Ecto neural progenitor cell (in vitro differentiated cells): Measurements from ENCODE around the gene ANGPTL8.

Experiments used
- DNase-seq: peaks from one replicate; pipeline ENCODE4 v3.0.0-alpha.2; 2018; ENCODE audit warnings: low spot score

The ANGPTL8 gene

DNA sequence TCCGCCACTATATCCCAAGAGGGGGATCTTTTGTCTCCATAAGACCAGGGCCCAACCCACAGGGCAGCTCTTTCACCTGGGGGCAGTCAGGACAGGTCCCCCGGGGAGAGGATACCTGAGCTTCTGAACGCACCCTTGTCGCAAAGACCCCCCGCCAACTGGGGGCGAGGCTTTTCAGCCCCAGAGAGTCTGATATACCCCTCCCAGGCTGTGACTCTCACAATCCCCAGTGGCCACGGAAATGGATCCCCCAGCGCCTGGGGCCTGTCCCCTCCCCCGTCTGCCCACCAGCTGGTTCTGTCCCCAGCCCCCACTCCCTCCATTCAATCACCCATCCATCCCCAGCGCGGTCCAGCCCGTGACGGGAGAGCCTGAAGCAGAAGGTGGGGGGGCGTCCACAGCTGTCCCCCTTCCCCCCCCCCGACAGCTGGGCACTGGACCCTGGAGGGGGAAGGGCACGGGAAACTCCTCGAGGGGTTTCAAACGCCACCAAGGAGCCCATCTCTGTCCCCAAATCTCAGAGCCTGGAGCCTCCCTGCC is 22.1 kb downstream of the ANGPTL8 start:
- peak; percentile 59 for DNase-seq

DNA sequence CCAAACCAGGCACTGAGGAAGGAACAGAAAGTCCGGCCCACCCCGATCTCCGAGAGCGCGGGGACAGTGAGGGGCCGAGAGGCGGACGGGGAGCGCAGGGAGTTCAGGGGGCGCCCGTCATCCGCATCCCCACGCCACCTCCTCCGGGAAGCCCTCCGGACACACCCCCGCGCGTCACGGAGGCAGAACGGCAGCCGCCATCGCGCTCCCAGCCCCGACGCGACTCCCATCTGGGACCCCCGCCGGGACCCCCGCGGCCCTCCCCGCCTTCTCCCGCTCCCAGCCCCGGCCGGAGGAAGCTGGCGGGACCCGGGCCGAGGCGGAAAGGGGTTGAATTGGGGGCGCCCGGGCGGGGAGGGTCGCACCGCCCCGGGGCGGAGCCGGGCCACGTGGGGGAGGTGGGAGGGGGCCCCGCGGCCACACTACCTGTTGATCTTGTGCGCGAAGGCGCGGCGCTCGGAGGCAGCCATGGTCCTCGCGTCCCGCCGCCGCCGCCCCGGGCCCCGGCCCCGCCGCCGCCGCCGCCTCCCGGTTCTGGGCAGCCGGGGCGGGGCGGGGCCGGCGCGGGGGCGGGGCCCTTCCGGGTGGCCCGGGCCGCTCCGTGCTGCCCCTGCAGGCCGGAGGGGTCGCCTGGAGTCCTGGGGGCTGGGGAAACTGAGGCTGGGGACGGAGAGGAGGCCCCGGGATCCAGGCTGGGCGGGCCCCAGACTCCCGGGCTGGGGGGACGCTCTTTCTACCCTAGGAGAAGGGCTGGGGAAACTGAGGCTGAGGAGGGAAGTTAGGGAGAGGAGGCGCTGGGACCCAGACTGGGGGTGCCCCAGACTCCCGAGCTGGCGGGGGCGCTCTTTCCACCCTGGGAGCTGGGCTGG is 22.8 kb downstream of the ANGPTL8 start, which contains the start of gene DOCK6:
Gene DOCK6, minus strand, starts transcription at position 554 of the 869 bp plus-strand sequence. Its CDS starts 84 bp downstream, at position 470.
- peak; percentile 79 for DNase-seq

DNA sequence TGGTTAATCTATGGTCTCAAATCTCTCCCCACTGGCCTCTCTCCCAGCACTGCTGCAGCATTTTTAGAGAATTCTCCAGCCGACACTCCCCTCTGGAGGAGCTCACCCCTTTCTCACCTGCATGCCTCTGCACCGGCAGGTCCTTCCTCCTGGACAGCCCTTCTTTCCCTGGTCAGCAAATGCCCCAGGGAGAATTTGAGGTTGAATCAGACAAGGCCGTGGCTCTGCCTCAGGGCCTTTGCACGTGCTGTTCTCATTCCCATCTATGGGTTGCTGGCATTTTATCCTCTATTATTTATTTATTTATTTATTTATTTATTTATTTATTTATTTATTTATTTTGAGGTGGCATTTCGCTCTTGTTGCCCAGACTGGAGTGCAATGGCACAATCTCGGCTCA is 24.3 kb downstream of the ANGPTL8 start:
- DNase-seq: no peak

DNA sequence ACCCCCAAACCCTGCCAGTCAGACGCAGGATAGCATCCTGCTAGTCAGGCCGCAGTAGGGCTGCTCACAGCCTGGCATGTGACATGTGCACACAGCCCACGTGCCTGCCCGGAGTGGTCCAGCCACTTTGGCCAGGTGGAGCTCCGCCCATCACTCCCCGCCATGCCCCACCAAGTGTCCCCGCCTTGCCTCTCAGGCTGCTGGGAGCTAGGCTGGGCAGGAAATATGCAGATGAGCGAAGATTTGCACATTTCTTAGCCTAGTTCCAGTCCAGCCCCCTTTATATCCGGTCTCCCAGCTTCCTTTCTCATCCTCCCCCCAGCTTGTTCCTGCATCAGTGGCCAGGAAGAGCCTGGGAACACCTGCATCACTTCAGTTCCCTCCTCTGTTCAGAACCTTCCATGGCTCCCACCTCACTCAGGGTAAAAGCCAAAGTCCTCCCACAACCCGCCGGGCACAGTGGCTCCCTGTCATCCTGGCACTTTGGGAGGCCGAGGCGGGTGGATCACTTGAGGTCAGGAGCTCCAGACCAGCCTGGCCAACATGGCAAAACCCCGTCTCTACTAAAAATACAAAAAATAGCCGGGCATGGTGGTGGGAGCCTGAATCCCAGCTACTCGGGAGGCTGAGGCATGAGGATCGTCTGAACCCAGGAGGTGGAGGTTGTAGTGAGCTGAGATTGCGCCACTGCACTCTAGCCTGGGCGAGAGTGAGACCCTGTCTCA is 25.2 kb downstream of the ANGPTL8 start:
- DNase-seq: no peak

DNA sequence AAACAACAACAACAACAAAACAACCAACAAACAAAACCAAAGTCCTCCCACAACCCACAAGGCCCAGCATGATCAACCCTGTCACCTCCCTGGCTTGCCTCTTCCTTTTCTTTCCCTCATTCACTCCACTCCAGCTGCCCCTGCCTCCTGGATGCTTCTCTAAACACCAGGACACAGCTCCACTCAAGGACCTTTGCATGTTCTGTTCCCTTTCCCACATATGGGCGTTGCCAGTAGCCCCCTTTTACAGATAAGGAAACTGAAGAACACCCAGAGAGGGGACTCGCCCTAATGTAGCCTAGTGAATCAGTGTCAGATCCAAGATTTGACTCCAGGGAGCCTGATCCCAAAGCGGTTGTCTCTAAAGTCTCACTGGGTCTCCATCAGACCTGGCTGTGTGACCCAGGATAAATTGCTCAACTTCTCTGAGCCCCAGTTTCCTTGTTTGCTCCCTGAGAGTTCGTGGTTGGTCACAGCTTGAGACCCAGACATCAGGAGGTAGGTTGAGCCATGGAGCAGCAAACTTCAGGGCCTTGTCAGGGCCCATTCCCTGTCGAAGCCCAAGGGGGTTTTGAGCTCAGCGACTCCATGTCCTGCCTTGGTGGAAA is 25.9 kb downstream of the ANGPTL8 start:
- no peak for DNase-seq

DNA sequence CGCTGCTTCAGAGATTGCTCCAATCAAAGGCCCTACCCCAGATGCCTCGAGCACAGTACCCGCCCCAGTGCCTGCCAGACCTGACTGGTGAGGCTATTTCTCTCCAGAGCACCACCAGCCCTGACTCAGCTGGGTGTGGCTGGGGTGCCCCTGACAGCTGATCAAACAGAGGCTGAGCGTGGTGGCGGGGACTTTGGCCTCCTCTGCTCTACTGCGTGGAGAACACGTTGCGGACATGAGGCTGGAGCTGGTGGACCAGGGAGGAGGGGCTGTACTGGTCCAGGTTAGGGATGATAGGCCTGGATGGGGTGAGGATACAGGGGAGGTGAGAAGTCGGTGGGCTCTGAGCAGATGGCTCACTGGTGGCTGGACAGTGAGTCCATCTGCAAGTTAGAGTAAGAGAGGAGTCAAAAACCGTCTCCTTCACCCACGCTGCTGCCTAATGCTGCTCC is 26.4 kb downstream of the ANGPTL8 start:
- DNase-seq: no peak

DNA sequence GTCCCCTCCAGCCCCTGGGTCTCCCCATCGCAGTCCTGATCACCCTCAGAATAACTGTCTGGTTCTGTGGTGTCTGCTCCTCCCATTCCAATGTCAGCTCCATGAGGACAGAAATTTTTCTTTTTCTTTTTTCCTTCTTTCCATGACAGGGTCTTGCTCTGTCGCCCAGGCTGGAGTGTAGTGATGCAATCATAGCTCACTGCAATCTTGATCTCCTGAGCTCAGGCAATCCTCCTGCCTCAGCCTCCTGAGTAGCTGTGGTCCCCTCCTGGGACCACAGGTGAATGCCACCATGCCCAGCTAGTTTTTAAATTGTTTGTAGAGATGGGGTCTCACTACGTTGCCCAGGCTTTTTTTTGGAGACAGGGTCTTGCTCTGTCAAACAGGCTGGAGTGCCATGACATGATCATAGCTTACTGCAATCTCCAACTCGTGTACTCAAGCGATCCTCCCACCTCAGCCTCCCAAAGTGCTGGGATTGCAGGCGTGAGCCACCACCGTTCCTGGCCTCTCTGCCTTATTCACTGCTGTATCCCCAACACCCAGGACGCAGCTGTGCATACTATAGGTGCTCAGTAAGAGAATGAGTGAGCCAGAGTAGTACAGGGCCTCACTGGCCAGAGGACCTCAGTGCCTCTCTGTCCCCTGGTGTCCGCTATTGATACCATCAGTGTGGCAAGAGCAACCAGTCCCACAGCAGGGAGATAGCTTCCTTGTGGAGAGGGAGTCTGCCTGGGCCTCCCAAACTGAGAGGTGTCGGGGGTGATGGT is 28.1 kb downstream of the ANGPTL8 start:
- no peak for DNase-seq

DNA sequence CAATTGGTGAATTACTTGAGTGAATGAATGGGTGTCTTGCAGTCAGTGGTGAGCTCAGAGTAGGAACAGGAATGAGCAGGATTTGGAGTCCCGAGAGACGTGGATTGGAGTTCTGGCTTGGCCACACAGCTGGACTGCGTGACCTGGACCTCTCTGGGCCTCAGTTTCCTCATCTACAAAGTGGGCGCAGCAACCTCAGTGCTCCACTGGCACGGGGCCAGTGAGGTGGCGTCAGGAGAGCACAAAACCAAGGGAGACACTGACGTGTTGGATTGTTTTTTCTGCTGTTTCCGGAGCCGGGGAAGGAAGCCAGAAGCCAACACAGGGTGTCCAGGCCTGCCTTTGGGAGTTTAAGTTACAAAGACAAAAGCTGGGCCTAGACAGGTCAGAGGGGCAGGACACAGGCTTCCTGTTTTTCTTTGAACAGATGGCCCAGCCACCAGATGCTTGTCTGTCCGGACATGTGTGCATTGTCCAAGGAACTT is 29.4 kb downstream of the ANGPTL8 start:
- DNase-seq: no peak

DNA sequence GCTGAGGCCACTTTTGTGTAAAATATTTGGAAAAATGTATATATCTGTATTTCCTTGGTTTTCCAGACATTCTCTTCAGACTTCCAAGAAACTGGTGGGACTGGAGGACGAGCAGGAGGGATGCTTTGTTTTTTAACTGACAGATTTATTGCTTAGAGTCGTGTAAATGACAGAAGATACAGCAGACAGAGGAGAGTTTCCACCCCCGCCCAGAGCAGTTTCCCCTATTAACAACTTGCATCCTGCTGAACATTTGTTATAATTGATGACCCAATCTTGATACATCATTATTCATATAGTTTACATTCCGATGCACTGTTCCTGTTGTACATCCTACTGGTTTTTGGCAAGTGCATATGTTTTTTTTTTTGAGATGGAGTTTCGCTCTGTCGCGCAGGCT is 30.0 kb downstream of the ANGPTL8 start:
- no peak for DNase-seq

DNA sequence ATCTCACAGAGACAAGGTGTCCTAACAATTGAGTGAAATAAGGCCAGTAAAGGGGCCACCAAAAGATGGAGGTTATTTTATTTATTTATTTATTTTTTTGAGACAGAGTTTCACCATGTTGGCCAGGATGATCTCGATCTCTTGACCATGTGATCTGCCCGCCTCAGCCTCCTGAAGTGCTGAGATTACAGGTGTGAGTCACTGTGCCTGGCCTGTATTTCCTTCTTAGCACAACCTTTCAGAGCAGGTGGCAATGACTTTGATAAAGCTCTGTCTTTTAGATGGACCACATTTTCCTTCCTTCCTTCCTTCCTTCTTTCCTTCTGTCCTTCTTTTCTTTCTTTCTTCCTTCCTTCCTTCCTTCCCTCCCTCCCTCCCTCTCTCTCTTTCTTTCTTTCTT is 33.9 kb downstream of the ANGPTL8 start:
- DNase-seq: no peak

DNA sequence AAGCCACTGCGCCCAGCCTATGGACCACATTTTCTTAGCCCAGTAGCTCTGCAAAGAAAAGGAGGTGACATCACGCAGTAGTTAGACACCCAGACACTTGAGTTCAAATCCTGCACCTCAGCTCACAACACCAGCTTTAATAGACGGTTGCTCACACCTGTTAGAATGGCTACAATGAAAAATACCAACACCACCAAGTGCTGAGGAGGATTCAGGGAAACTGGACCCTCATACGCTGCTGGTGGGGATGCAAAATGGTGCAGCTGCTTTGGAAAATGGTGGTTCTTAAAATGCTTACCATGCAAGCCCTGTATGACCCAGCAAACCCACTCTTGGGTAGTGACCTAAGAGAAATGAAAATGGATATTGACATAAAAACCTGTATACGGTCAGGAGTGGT is 34.6 kb downstream of the ANGPTL8 start:
- no peak for DNase-seq

DNA sequence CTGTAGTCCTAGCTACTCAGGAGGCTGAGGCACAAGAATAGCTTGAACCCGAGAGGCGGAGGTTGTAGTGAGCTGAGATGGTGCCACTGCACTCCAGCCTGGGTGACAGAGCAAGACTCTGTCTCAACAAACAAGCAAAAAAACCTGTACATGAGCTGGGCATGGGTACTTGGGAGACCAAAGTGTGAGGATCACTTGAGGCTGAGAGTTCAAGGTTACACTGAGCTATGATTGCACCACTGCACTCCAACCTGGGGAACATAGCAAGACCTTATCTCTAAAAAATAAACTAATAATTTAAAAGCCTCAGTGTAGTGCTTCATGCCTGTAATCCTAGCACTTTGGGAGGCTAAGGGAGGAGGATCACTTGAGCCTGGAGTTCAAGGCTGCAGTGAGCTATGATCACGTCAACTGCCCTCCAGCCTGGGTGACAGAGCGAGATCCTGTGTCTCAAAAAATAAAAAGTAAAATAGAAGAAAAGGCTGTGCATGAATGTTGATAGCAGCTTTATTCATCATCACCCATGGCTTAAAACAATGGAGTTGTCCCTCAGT is 35.2 kb downstream of the ANGPTL8 start:
- DNase-seq: no peak

DNA sequence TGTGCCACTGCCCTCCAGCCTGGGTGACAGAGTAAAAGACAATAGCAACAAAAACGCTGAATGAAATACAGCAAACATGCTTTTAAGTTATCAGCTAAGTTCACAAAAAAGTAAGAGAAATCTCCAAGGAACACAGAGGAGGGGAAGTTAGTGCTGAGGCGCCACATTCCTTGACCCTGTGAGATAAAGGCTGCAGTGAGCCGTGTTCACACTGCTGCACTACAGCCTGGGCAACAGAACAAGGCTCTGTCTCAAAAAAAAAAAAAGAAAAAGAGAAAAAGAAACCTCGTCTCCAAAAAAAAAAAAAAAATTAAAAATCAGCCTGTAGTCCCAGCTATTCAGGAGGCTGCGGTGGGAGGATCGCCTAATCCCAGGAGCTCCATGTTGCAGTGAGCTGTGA is 39.3 kb downstream of the ANGPTL8 start:
- DNase-seq: no peak

DNA sequence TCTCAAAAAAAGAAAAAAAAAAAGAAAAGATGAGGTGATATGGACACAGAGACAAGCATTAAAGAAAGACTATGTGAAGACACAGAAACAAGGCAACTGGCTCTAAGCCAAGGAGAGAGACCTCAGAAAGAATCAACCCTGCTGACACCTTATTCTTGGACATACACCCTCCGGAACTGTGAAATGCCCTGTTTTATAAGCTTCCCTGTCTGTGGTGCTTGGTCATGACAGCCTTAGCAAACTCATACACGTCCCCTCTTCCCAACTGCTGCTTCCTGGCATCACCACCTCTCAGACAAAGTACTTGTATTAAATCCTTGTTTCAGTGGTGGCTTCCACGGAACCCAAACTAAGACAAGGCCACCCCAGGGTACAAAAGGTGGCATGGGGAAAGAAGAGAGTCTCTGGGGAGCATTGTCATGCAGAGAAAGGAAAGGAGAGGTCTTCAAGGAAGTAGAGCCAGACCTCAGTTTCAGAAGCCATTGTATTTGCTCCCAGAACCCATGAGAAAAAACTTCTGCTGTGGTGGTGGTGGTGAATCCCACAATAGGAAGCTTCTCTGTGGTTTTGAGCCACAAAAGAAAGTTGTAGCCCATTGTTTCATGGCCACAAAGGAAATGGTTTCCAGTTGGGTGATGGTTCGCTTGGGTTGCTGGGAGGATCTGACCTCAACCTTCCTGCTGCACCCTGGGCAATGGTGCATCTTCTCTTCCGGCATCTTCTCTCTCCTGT is 40.3 kb downstream of the ANGPTL8 start:
- DNase-seq: no peak

DNA sequence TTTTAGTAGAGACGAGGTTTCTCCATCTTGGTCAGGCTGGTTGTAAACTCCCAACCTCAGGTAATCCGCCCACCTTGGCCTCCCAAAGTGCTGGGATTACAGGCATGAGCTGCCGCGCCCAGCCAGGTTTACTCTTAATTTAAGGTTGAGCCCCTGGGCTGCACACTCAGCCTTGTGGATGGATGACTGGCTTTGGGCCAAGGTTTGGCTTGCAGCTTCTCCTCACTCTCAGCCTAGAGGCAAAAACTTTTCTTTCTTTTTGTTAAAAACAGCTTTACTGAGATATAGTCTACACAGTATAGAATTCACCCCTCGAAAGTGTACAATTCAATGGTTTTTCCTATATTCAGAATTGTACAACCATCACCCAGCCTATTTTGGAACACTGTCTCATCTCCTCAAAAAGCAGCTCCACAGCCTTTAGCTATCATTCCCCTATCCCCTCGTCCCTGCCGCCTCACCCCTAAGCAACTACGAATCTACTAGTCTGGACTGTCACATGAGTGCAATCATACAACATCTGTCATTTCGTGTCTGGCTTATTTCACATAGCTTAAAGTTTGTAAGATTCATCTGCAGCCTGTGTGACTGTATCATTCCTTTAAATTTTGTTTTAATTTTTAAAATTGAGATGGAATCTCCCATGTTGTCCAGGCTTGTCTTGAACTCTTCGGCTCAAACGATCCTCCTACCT is 42.1 kb downstream of the ANGPTL8 start:
- DNase-seq: no peak

DNA sequence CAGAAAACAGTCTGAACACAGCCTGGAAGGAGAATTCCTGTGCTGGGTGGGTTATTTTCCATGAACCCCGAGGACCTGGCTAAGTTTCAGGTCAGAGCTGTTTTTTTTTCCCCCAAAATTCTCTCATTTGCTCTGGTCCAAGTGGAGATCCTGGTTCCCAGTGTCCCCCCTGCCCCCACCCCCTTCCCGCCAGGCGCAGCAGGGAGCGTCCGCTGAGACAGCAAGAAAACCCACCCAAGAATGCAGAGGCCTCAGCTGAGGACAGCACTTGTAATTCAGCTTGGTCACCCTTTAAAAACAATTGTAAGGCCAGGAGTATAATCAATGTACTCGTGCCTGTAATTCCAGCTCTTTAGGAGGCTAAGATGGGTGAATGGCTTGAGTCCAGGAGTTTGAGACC is 45.1 kb downstream of the ANGPTL8 start:
- no peak for DNase-seq

DNA sequence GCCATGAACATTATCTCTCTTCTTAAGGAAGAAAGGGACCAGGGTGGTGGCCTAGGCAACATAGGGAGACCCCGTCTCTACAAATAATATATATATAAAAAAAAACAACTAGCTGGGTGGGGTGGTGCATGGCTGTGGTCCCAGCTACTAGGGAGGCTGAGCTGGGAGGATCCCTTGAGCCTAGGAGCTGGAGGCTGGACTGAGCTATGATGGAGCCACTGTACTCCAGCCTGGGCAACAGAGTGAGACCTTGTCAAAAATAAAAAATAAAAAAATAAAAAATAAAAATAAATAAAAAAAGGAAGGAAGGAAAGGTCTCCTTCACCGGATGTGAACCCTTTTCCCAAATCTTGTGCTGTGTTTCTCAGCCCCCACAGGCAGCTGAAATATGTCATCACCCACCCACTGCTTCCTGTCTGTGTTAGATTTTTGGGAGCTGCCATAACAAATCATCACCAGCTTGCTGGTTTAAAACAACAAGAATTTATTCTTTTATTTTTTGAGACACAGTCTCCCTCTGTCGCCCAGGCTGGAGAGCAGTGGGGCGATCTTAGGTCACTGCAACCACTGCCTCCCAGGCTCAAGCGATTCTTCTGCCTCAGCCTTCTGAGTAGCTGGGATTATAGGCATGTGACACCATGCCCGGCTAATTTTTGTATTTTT is 47.0 kb downstream of the ANGPTL8 start:
- DNase-seq: no peak

DNA sequence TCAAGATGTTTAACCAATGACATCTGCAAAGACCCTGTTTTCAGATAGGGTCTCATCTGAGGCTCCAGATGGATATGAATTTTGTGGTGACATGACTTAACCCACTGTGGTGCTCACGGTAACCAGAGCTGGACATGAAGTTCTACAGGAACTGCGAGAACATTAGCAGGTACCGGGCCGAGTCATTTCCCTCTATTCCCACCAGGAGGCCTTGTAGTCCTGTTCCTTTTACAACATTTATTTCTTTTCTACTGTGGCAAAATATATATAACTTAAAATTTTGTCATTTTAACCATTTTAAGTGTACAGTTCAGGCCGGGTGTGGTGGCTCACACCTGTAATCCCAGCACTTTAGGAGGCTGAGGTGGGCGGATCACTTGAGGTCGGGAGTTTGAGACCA is 48.9 kb downstream of the ANGPTL8 start:
- no peak for DNase-seq

DNA sequence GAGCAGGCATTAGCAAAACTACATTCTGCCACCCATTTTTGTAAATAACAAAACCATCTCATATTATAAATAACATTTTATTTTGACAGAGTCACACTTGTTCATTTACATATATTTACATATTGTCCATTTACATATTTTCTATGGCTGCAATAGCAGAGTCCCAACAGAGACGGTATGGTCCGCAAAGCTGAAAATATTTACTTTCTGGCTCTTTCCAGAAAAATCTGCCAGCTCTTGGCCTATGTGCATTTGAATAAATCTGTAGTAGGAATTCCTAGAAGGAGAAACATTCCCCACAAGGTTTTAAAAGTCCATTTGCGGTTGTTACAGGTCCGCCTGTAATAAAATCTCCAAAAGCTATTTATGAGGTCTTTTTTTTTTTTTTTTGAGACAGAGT is 50.8 kb downstream of the ANGPTL8 start:
- DNase-seq: no peak
